GM19397 (cell line): ENCODE results near the gene MDP1.
"Not testable (repeated sequence)": the region's sequence is repeated elsewhere in the genome, so short reads cannot be mapped to it uniquely, and the experiment has no call there.

Experiments
- ATAC-seq: cut with Tn5 transposase; IDR thresholded peaks from one replicate; pipeline ENCODE4 v1.9.1; 2021; ENCODE audit warnings: mild to moderate bottlenecking, moderate library complexity; ENCODE audit not compliant: unreplicated experiment

The MDP1 gene

GRCh38 chr14:24232121-24232644, 16.3 kb upstream of the MDP1 start, which contains the start of gene NEDD8:
TSS of gene NEDD8 (minus strand) at chr14:24232367. CDS start at chr14:24232267, 100 bp downstream.
- ATAC-seq = peak; percentile 71

DNA sequence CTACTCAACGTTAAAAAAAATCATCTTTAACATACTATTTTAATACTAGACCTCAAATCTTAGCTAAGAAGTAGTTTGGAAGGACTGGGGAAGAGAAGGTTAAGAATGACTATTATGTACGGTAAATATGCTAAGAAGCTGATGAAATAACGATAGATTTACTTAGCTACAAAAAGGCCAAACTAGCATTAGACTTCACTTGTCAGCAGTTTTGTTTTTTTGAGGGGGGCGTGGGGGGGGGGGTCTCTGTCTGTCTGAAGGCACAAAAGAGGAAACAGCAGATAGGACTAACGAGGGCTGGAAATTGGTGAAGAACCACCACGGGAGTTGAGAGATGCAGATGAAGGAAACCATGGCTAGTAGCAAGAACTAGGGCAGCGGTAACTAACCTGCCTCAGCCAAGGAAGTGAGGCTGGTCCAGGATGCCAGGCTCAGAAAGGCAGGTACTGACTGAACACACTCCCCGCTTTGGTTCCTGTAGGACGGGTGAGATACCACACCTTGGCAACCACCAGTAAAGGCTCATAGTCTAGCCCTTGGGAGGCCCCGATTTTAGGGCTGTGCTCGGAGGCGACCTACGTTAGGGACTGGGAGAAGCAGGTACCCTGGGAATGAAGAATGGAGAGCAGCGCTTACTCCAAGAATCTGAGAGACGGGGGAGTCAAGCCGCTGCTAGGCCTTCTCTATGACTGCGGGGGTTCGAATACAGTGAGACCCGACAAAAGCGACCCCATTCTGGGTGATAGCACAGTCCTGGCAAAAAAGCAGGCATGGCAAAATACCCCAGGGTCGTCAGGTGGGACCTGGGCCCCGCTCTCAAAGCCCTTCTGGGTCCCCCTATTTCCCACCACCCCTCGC, 15.6 kb upstream of the MDP1 start:
- no peak for ATAC-seq

- ATAC-seq = no peak
Observed at GRCh38 chr14:24228902-24229301, 13.0 kb upstream of the MDP1 start.

GRCh38 chr14:24226473-24226872, 10.6 kb upstream of the MDP1 start:
- no peak for ATAC-seq

DNA sequence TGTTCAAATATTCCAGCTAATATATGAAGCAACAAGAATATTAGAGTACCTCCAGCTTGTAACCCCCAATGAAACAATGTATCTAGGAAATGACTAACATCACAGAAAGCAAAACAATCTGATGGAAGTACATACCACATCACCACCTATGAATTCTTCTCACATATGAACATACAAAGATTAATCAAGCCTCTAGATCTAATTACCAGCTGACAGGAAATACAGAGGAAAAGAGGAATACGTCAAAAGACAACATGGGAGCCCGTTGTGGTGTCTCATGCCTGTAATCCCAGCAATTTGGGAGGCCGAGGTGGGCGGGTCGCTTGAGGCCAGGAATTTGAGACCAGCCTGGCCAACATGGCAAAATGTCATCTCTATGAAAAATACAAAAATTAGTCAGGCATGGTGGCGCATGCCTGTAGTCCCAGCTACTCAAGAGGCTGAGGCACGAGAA, 8.8 kb upstream of the MDP1 start:
- ATAC-seq = no peak

GRCh38 chr14:24222987-24223386, 7.1 kb upstream of the MDP1 start:
- not testable (repeated sequence) for ATAC-seq

- ATAC-seq = no peak
Observed at GRCh38 chr14:24219521-24219920, 3.7 kb upstream of the MDP1 start.

DNA sequence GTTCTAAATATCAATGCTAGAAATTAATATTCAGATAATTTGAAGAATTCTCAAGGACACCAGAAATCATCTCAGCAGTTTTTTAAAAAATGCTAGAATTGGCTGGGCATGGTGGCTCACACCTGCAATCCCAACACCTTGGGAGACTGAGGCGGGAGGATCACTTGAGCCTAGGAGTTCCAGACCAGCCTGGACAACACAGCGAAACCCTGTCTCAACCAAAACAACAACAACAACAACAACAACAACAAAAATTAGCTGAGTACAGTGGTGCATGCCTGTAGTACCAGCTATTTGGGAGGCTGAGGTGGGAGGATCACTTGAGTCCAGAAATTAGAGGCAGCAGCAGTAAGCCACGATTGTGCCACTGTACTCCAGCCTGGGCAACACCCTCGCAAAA, 3.2 kb upstream of the MDP1 start:
- ATAC-seq = no peak

DNA sequence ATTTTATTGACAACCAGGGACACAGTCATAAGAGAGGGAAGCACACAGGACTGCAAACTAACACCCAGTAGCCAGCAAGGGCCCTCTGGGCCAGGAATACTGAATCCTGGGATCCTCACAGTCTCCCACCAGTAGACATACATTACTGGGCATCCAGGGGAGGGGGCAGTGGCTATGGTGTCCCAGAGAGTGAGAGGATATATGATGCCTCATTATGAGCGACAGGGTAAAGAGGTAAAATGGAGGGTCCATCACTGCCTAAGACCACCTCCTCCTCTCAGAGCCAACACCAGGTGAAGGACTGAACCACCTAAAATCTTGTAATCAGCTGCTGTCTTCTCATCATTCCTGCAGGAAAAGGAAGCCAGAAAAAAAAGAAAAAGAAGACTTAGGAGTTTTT, 1.0 kb upstream of the MDP1 start:
- ATAC-seq = not testable (repeated sequence)

GRCh38 chr14:24216345-24216699, 456 bp upstream of the MDP1 start:
- ATAC-seq = no peak

- ATAC-seq = no peak
Observed at GRCh38 chr14:24213866-24214662, 1.8 kb downstream of the MDP1 start.

- peak; percentile 77 for ATAC-seq
Observed at GRCh38 chr14:24212924-24213865, 2.7 kb downstream of the MDP1 start, which contains the start of gene CHMP4A. TSS of gene CHMP4A (minus strand) at chr14:24213488. CDS start at chr14:24213439, 49 bp downstream.

GRCh38 chr14:24211311-24211710, 4.6 kb downstream of the MDP1 start:
- ATAC-seq = no peak

- no peak for ATAC-seq
Observed at GRCh38 chr14:24207625-24208024, 8.2 kb downstream of the MDP1 start.

DNA sequence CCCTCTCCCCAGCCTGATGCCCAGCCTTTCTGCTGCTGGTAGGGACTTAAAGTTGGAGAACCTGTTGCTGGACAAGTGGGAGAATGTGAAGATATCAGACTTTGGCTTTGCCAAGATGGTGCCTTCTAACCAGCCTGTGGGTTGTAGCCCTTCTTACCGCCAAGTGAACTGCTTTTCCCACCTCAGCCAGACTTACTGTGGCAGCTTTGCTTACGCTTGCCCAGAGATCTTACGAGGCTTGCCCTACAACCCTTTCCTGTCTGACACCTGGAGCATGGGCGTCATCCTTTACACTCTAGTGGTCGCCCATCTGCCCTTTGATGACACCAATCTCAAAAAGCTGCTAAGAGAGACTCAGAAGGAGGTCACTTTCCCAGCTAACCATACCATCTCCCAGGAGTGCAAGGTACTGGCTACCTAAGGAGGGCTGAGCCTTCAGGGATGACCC, 8.7 kb downstream of the MDP1 start:
- no peak for ATAC-seq

DNA sequence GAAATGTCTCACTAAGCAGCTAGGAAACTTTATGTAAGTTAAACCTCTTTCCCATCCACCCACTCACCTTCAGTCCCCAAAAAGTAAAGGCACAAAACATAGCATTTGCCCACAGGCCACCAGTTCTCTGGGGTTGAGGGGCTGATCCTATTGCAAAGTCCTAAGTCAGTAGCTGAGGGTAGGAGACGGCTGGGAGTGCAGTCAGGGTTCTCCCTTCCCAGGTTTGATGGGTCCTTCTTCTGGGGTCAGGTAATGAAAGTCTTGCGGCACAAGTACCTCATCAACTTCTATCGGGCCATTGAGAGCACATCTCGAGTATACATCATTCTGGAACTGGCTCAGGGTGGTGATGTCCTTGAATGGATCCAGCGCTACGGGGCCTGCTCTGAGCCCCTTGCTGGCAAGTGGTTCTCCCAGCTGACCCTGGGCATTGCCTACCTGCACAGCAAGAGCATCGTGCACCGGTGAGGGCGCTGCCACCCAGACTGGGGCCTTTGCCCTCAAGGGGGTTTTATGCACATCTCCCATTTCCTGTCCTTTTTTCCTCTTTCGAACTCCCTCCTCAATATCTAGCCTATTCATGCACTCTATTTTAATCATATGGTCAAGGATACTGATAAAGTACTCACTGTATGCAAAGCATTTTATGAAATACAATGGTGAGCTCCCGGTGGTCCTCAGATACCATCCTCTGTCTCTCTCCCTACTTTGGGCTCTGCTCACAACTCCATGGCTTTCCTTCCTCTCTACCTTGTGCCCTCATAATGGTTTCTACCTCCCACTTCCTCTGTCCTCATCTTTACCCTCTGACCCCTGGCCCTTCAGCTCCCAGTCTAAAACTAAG, 9.4 kb downstream of the MDP1 start:
- no peak for ATAC-seq

DNA sequence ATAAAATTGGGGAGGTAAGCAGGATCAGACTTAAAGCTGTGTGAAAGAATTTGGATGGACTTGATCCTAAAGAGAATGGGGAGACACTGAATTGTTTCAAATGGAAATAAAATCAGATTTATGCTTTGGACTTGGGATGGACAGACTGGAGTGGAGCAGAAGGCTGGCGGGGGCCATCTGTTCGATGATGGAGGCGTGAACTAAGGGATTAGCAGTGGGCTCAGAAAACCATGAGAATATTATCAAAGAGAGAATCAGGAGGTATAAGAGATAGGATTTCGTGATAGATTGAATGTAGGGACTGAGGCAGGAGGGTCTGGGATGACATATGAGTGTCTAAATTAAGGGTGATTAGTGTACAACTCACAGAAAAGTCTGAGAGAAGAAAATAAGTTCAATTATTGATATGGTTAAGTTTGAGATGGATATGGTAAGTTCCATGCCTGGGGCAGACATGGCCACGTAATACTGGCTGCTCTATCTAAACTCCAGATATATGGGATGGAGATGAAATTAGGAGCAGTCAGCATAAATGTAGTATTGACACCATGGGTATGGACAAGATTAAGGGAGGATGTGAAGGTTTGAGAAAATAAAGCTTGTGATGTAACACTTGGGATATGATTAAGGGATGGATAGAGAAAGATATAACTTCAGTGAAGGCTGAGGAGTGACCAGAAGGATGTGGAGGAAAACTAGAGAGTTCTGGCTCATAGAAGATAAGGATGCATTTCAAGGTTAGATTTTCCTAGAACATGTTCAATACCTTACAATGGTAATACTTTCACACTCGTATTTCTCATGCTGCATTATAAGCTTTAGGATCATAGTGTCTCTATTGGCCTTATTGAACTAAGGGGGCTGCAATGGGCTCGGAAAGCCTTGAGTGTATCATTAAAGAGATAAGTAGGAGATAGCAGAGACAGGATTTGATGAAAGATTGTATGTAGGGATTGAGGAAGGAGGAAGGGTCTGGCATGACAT, 11.4 kb downstream of the MDP1 start:
- no peak for ATAC-seq

- ATAC-seq = not testable (repeated sequence)
Observed at GRCh38 chr14:24203249-24203886, 12.5 kb downstream of the MDP1 start.
